HepG2 (cell line): ENCODE measurements around the gene ABRACL. TPM values are rescaled to one million over a fixed set of nuclear protein-coding genes. Genes with fewer than 3 reads are reported as not detected.
A peak's percentile ranks its signal among the peaks of the same experiment; 100 is the strongest.

ENCODE experiments used
- AGO2 ChIP-seq: fragments of 200-400 bp; formaldehyde crosslinking; optimal IDR thresholded peaks from 2 replicates; pipeline ENCODE3; 2017; ENCODE audit warnings: mild to moderate bottlenecking, low read depth, low read length, moderate library complexity
- ARNT2 ChIP-seq: sonication (generic); formaldehyde crosslinking; IDR thresholded peaks from 2 replicates; pipeline ENCODE4 v1.8.0; 2022; ENCODE audit warnings: mild to moderate bottlenecking, low read depth, missing genetic modification reagents, moderate library complexity
- ATF2 ChIP-seq: sonication (generic); formaldehyde crosslinking; IDR thresholded peaks from 2 replicates; pipeline ENCODE4 v1.4.0; 2020; ENCODE audit warnings: missing genetic modification reagents
- ATF3 ChIP-seq: sonication (generic); formaldehyde crosslinking; IDR thresholded peaks from 2 replicates; pipeline ENCODE4 v1.4.0; 2020; ENCODE audit warnings: missing genetic modification reagents
- CSRNP2 ChIP-seq: sonication (generic); formaldehyde crosslinking; conservative IDR thresholded peaks from 2 replicates; pipeline ENCODE4 v1.8.0; 2022; ENCODE audit warnings: low read depth, missing genetic modification reagents
- ETS1 ChIP-seq: sonication (generic); formaldehyde crosslinking; IDR thresholded peaks from 2 replicates; pipeline ENCODE4 v1.4.0; 2020; ENCODE audit warnings: missing genetic modification reagents
- GTF3A ChIP-seq: sonication (generic); formaldehyde crosslinking; conservative IDR thresholded peaks from 2 replicates; pipeline ENCODE4 v1.4.0; 2020; ENCODE audit warnings: mild to moderate bottlenecking, missing genetic modification reagents
- NR3C1 ChIP-seq: sonication (generic); formaldehyde crosslinking; IDR thresholded peaks from 2 replicates; pipeline ENCODE4 v1.4.0; 2020; ENCODE audit warnings: missing genetic modification reagents
- PRDM4 ChIP-seq: sonication (generic); formaldehyde crosslinking; IDR thresholded peaks from 2 replicates; pipeline ENCODE4 v1.9.0; 2021; ENCODE audit warnings: missing genetic modification reagents, borderline replicate concordance
- RFX5 ChIP-seq: IDR thresholded peaks from 2 replicates; pipeline ENCODE4 v1.6.1; 2011; ENCODE audit warnings: low read depth, low read length, improper control_type of control experiment
- SP2 ChIP-seq: sonication (generic); formaldehyde crosslinking; IDR thresholded peaks from 2 replicates; pipeline ENCODE4 v1.5.1; 2020; ENCODE audit warnings: mild to moderate bottlenecking, missing genetic modification reagents
- THYN1 ChIP-seq: sonication (generic); formaldehyde crosslinking; IDR thresholded peaks from 2 replicates; pipeline ENCODE4 v1.8.1; 2023; ENCODE audit warnings: low read depth, mild to moderate bottlenecking, moderate library complexity, missing genetic modification reagents, borderline replicate concordance
- YEATS2 ChIP-seq: sonication (generic); formaldehyde crosslinking; IDR thresholded peaks from 2 replicates; pipeline ENCODE4 v1.4.0; 2020; ENCODE audit warnings: missing genetic modification reagents, borderline replicate concordance
- ZBED4 ChIP-seq: sonication (generic); formaldehyde crosslinking; IDR thresholded peaks from 2 replicates; pipeline ENCODE4 v1.4.0; 2020; ENCODE audit warnings: missing genetic modification reagents, borderline replicate concordance
- ZMYM2 ChIP-seq: sonication (generic); formaldehyde crosslinking; IDR thresholded peaks from 2 replicates; pipeline ENCODE4 v1.8.0; 2022; ENCODE audit warnings: mild to moderate bottlenecking, missing genetic modification reagents
- ZNF205 ChIP-seq: IDR thresholded peaks from 2 replicates; pipeline ENCODE4 v1.6.1; 2018; ENCODE audit warnings: missing biosample characterization, missing genetic modification reagents
- ZNF891 ChIP-seq: sonication (generic); formaldehyde crosslinking; IDR thresholded peaks from 2 replicates; pipeline ENCODE4 v1.5.0; 2020; ENCODE audit warnings: mild to moderate bottlenecking, missing genetic modification reagents
- polyA plus RNA-seq, 8 experiments: library from polyadenylated mRNA; depleted of rRNA in 3 of 8; stranded (reverse) in 7 of 8; unstranded in 1 of 8; fragments of >200 nt; fragmentation: Illumina TruSeq in 4 of 8; extraction: Trizol in 4 of 8; gene quantifications; 2 replicates each; pipeline versions ENCODE4 v1.2.1 to v1.2.3, GENCODE V29; 2011 to 2016; ENCODE audit warnings: low read depth in 4 of 8, missing spikeins in 1 of 8, mixed read lengths in 1 of 8; ENCODE audit not compliant: insufficient read depth in 1 of 8
- total RNA-seq, 5 experiments: library from RNA; depleted of rRNA; stranded (reverse); fragments of >200 nt; fragmentation: Illumina TruSeq; extraction: Trizol; gene quantifications; 2 replicates each; pipeline ENCODE4 v1.2.3, GENCODE V29; 2016; ENCODE audit warnings: low read depth in 1 of 5

Gene ABRACL
- total and polyA plus RNA-seq, 2 of the 13 experiments (the other 11 are each of a cell fraction or from before 2014, with no cell fraction given), result 1.4 to 5.4 TPM

- TF ChIP-seq RFX5 (peak; percentile 17; the same call in 1 of the 2 replicates), AGO2 (peak; percentile 44), ZBED4 (CRISPR knock-in tag) (peak; percentile 80; the same call in 1 of the 2 replicates), ATF2 (CRISPR knock-in tag) (peak; percentile 79), SP2 (CRISPR knock-in tag) (no peak), THYN1 (no peak), ZNF205 (CRISPR knock-in tag) (peak; percentile 91), ZMYM2 (CRISPR knock-in tag) (peak; percentile 83; the same call in 1 of the 2 replicates), ARNT2 (peak; percentile 90; the same call in 1 of the 2 replicates), PRDM4 (CRISPR knock-in tag) (0 out of 2 replicates have a peak, but pooled peaks have one; percentile 48), ETS1 (CRISPR knock-in tag) (no peak; the same call in 1 of the 2 replicates), NR3C1 (CRISPR knock-in tag) (no peak; the same call in 1 of the 2 replicates), ZNF891 (CRISPR knock-in tag) (peak; percentile 92), GTF3A (CRISPR knock-in tag) (no peak), YEATS2 (CRISPR knock-in tag) (peak; percentile 97), CSRNP2 (CRISPR knock-in tag) (no peak), ATF3 (CRISPR knock-in tag) (no peak)
Observed at GRCh38 chr6:138987643-138988468, 40.7 kb upstream of the ABRACL start, which contains the start of gene REPS1 (continued).
